Kidney (tissue), 14 donors: ENCODE results near the gene KLRF1. TPM values are rescaled to one million over a fixed set of nuclear protein-coding genes. Genes with fewer than 3 reads are reported as not detected.

Source experiments
- DNase-seq, 5 donors: peaks; one replicate each; pipeline ENCODE4 v3.0.0-alpha.2; 2013 to 2020
- FAIRE-seq: peaks from 2 replicates; lab custom pipeline; 2012; peaks lifted over from hg19 to GRCh38; lab: Jason Lieb, UNC
- H3K27ac ChIP-seq, 2 donors: one replicate each; pipeline ENCODE4 v1.7.0; 2013; ENCODE audit warnings: low read depth in 2 of 2, low read length in 2 of 2, inconsistent platforms in 1 of 2
- H3K27me3 ChIP-seq: one replicate; pipeline ENCODE4 v1.7.1; 2013; ENCODE audit warnings: low read length, inconsistent platforms; ENCODE audit not compliant: control insufficient read depth, insufficient read depth
- H3K36me3 ChIP-seq, 3 donors: one replicate each; pipeline versions ENCODE4 v1.7.0 to v1.7.1; 2013; ENCODE audit warnings: low read length in 3 of 3, control low read depth in 1 of 3, inconsistent platforms in 1 of 3; ENCODE audit not compliant: insufficient read depth in 3 of 3, control insufficient read depth in 2 of 3
- H3K4me1 ChIP-seq, 3 donors: one replicate each; pipeline versions ENCODE4 v1.7.0 to v1.7.1; 2013; ENCODE audit warnings: low read length in 3 of 3, inconsistent platforms in 1 of 3, low read depth in 1 of 3; ENCODE audit not compliant: control insufficient read depth in 2 of 3, insufficient read depth in 2 of 3
- H3K4me3 ChIP-seq, 3 donors: one replicate each; pipeline versions ENCODE4 v1.7.0 to v1.8.1; 2013; ENCODE audit warnings: low read length in 3 of 3, control low read depth in 1 of 3, inconsistent platforms in 1 of 3
- H3K9ac ChIP-seq, 3 donors: one replicate each; pipeline versions ENCODE4 v1.7.0 to v1.7.1; 2013; ENCODE audit warnings: low read length in 3 of 3, control low read depth in 1 of 3, inconsistent platforms in 1 of 3
- H3K9me3 ChIP-seq, 3 donors: one replicate each; pipeline versions ENCODE4 v1.7.0 to v1.7.1; 2013; ENCODE audit warnings: low read length in 3 of 3, control low read depth in 1 of 3, inconsistent platforms in 1 of 3; ENCODE audit not compliant: control insufficient read depth in 2 of 3, insufficient read depth in 1 of 3
- CTCF ChIP-seq: IDR thresholded peaks from 3 replicates; pipeline ENCODE4 v1.5.1; 2012; ENCODE audit warnings: mild to moderate bottlenecking, moderate library complexity, borderline replicate concordance; ENCODE audit not compliant: insufficient read depth; ENCODE audit errors: extremely low read depth
- intact Hi-C: fragments of 100-400 bp; cut with DNase I; formaldehyde crosslinking; loops from one replicate; pipeline ENCODE4 v1.11.1; 2022
- polyA plus RNA-seq: library from polyadenylated mRNA; stranded (reverse); fragments of 350-450 nt; fragmentation: Illumina TruSeq; extraction: RNeasy Lipid Tissue Mini Kit (QIAGEN cat#74804); gene quantifications from one replicate; pipeline ENCODE4 v1.2.3, GENCODE V29; 2014; ENCODE audit warnings: low read depth, low replicate concordance; ENCODE audit not compliant: insufficient read depth
- total RNA-seq: library from RNA; stranded (reverse); fragmentation: NEBNext Ultra II Directional; extraction: Animal tissue kit (Norgen Biotek cat#: 25700); gene quantifications from one replicate; pipeline ENCODE4 v1.2.1, GENCODE V29; 2021
- donor health status: control.
- donor health status: control.
- donor health status: control.
- donor health status: control.
- donor health status: control.
- donor health status: DM: yes; HTN: yes; CAD: no.
- donor health status: Normal renal cell carcinoma (clear cell type).

Gene KLRF1
- total and polyA plus RNA-seq, 2 donors from 2014 or later = 2.0 TPM

DNA sequence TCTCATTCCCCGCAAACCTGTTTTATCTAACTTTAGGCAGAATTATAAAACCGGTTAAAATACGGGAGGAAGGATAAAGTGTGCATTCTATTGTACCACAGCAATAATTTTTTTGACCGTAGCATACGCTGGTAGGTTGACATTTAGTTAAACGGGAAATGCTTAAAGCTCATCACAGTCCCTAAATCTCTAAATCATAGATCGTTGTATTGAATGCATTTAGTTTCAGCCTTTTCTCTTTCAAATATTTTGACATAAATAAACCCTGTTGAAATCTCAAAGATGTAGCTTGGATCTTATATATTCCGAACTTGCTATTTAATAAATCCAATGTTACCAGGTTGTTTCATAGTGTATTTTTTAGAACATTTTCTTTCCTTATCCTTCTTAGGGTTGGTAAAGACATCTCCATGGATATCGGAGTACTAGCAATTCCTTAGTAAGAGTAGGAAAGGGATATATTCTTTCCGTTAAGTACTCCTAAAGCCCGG lies 41.1 kb downstream of the KLRF1 start:
- no peaks in the 10 kb centered on the region for H3K9me3 ChIP-seq
- H3K4me1 ChIP-seq = no peaks in the 10 kb centered on the region
- H3K36me3 ChIP-seq = no peaks in the 10 kb centered on the region
- no peak for TF ChIP-seq CTCF
- no peak for DNase-seq
- H3K27me3 ChIP-seq = no peaks in the 10 kb centered on the region
- peak overlapping the region in 1 of 3 donors; percentile 57 for H3K9ac ChIP-seq
- intact Hi-C loops = no loop called here
- peak overlapping the region; percentile 40 to 58 for H3K27ac ChIP-seq
- peak overlapping the region; percentile 24 to 69 (median 38) for H3K4me3 ChIP-seq
- no peak for FAIRE-seq

DNA sequence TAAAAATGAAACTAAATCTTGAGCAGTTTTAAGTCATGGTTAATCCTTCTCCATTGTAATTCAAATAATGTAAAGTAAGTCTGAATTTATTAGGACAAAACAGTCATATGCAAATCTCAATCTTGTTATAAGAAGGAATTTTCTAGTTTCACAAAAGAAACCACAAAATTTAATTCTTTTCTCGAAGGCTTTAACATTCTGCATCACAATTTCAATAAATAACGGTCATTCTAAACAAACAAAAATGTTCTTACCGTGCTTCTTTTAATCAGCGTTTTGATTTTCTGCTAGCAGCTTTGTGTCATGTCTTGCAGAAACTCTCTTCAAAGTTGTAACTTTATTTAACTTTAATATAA lies 41.6 kb downstream of the KLRF1 start:
- H3K9ac ChIP-seq = peak overlapping the region in 1 of 3 donors; percentile 57
- H3K9me3 ChIP-seq = no peaks in the 10 kb centered on the region
- H3K36me3 ChIP-seq = no peaks in the 10 kb centered on the region
- peak overlapping the region; percentile 40 to 84 for H3K27ac ChIP-seq
- peak overlapping the region in 2 of 3 donors; percentile 38 to 69 for H3K4me3 ChIP-seq
- intact Hi-C loops = no loop called here
- FAIRE-seq (no peak), DNase-seq (no peak)
- H3K27me3 ChIP-seq = no peaks in the 10 kb centered on the region
- H3K4me1 ChIP-seq = no peaks in the 10 kb centered on the region
- no peak for TF ChIP-seq CTCF

DNA sequence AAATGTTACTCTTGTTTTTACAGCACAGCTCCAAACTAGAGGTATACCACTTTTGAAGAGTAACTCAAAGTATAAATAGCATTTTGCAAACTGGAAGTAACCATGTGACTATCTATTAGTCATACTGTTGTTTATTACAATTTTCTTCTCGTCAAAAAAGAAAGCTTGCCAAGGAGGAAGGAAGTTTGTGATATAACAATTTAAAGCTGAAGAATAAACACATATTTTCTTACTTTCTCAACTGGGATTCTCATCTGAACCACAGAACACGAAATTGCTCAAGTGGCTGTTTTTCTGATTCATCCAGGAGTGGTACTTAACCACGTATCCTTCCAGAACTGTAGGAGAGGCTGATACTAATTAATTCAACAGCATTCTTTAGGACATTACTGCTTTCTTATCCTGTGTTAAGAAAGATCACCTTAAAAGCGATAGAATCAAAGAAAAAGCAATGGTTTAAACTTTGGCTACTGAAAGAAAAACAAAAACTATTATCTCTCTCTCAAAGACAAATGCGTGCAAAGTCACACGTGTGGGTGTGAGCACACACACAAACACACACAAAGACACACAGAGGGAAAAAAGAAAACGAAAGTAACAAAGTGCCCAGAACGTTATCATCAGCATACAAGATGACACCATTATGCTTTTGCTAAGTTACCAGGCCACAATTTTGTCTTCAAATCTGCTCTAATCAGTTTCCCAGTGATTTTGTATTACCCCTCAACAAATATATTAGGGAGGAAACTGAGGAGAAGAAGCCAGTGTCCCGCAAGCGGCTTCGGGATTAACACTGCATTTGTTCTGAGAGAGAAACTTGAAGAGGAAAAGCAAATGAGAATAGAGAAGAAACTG lies 42.3 kb downstream of the KLRF1 start, which contains the start of gene CLEC2B:
CLEC2B (minus strand) TSS at position 48 of the 855 bp plus-strand sequence.
- H3K4me3 ChIP-seq = peak within 1 kb of the TSS; percentile 38 to 69 (median 48)
- peak; percentile 89 for FAIRE-seq
- intact Hi-C loops = no loop called here
- peak within 1 kb of the TSS; percentile 40 to 84 for H3K27ac ChIP-seq
- H3K9ac ChIP-seq = peak within 1 kb of the TSS; percentile 9 to 57 (median 55)
- H3K36me3 ChIP-seq = no peaks in the 10 kb centered on the region
- H3K27me3 ChIP-seq = no peaks in the 10 kb centered on the region
- TF ChIP-seq CTCF = no peak
- DNase-seq = peak in 2 of 5 donors; percentile 9 to 19
- no peaks in the 10 kb centered on the region for H3K9me3 ChIP-seq
- H3K4me1 ChIP-seq = no peaks in the 10 kb centered on the region
